Kidney tubule cell (primary cell): Measurements from ENCODE around the gene KMT2B.
"Not testable (repeated sequence)": the region's sequence is repeated elsewhere in the genome, so short reads cannot be mapped to it uniquely, and the experiment has no call there.

Experiments
- DNase-seq: peaks from one replicate; pipeline ENCODE4 v3.0.0-alpha.2; 2018; ENCODE audit warnings: low spot score

KMT2B gene

GRCh38 chr19:35757231-35757748 lies 39.5 kb downstream of the KMT2B start:
- DNase-seq = peak; percentile 67

- peak; percentile 100 for DNase-seq
Measured at GRCh38 chr19:35757749-35758608, 40.2 kb downstream of the KMT2B start, which contains the start of gene PROSER3. PROSER3 (plus strand) TSS chr19:35758176; CDS start chr19:35758216, 40 bp downstream.

- no peak for DNase-seq
Measured at GRCh38 chr19:35759697-35760096, 41.9 kb downstream of the KMT2B start.

DNA sequence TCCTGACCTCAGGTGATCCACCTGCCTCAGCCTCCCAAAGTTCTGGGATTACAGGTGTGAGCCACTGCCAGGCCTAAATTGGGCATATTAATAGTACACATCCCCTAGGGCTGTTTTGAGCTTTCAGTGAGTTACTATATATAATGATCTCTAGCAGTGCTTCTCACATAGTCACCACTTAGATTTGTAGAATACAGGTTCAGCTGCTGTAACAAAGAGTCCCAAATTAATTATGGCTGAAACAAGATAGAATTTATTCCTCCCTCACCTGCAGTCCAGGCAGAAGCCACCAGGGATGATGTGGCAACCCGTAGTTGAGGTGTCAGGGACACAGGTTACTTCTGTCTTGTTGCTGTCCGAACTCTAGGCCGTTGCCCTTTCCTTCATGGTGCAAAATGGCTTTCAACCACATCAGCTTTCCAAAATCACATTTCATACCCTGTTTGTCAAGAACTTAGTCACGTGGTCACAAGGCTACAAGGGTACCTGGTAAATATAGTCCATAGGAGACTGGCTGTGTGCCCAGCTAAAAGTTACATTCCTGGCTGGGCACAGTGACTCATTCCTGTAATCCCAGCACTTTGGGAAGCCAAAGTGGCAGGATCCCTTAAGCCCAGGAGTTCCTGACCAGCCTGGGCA lies 43.0 kb downstream of the KMT2B start:
- DNase-seq = peak; percentile 61

GRCh38 chr19:35764432-35765315 lies 46.9 kb downstream of the KMT2B start:
- DNase-seq = no peak

- DNase-seq = no peak
Measured at GRCh38 chr19:35766571-35767104, 48.8 kb downstream of the KMT2B start.

DNA sequence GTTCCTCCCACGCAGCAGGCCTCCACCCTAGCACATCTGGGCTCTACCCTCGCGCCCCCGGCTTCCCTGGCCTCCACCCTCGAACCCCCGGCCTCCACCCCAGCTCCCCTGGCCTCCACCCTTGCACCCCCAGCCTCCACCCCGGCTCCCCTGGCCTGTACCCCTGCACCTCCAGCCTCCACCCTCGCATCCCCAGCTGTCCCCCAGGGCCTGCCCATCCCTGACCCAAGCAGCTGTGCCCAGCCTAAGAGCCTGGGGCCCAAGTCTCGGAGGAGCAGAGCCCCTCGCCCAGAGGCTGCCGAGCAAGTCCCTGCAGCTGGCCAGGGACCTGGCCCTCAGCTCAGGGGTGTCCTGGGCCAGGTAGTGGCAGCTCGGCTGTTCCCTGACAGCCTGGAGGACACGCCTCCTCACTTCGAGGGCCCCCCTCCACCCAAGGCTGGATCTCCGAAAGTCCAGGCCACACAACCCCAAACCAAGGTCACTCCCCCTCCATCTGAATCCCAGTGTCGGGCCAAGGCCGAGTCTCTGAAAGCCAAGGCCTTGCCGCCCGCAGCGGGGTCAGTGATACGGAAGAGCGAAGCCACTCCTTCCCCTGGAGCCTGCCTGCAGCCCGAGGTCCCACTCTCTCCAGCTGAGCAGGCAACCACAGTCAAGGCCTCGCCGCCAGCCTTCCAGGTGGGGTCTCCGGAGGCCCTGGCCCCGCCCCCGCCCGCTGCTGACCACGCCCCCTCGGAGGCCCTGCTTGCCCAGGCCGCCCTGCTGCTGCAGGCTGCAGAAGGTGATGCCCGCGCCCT lies 49.7 kb downstream of the KMT2B start:
- peak; percentile 76 for DNase-seq

DNA sequence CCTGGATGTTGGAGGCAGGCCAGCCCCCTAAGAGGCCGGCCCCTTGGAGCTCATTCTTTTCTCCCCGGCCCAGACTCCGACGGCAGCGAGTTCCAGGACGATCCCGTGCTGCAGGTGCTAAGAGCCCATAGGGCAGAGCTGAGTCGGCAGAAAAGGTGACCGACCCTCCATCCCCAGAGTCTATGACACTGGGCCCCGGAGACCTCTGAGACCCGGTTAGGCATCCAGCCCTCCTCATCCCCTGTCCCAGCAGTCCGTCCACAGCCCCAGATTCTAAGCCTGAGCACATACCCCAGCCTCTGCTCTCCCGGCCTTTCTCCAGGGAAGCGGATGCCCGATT lies 50.2 kb downstream of the KMT2B start:
- no peak for DNase-seq

DNA sequence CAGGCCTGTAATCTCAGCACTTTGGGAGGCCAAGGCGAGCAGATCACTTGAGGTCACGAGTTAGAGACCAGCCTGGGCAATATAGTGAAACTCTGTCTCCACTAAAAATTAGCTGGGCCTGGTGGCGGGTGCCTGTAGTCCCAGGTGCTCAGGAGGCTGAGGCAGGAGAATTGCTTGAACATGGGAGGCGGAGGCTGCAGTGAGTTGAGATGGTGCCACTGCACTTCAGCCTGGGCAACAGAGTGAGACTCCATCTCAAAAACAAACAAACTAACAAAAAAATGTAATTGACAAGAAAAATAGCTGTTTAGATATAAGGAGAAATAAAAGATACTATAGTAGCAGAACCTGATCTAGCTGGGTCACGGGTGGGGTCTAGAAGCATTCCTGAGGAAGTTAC lies 54.6 kb downstream of the KMT2B start:
- DNase-seq = not testable (repeated sequence)

DNA sequence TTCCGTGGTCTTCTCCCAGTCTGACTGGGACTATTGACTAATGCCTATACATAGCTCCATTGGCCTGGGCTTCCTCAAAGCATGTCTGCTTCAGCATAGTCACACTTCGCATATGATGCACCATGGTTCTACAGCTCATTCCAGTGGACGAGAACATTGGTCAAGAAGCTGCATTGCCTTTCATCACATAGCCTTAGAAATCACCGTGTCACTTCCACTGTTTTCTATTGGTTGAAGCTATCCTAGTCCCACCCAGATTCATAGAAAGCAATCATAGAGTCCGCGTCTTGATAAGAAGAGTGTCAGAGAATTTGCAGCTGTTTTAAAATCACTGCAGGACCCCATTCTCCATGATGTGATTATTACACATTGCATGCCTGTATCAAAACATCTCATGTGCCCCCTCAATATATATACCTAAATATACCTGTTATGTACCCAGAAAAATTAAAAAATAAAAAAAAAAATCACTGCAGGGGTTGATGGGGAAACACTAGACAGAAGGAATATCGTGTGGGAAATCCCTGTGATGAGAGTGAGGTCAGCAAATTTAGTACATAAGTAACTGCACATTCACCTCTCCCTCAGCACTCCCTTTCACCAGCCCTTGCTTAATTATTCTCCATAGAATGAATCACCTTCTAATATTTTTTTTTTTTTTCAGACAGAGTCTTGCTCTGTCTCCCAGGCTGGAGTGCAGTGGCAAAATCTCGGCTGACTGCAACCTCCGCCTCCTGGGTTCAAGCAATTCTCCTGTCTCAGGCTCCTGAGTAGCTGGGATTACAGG lies 55.4 kb downstream of the KMT2B start:
- peak; percentile 89 for DNase-seq

GRCh38 chr19:35774274-35775045 lies 56.7 kb downstream of the KMT2B start:
- DNase-seq = no peak

- no peak for DNase-seq
Measured at GRCh38 chr19:35775046-35775297, 57.2 kb downstream of the KMT2B start.

GRCh38 chr19:35775298-35776101 lies 57.7 kb downstream of the KMT2B start, which contains the start of gene ARHGAP33:
ARHGAP33 (plus strand) TSS chr19:35775564; CDS start chr19:35775659, 95 bp downstream.
- DNase-seq = peak; percentile 96

DNA sequence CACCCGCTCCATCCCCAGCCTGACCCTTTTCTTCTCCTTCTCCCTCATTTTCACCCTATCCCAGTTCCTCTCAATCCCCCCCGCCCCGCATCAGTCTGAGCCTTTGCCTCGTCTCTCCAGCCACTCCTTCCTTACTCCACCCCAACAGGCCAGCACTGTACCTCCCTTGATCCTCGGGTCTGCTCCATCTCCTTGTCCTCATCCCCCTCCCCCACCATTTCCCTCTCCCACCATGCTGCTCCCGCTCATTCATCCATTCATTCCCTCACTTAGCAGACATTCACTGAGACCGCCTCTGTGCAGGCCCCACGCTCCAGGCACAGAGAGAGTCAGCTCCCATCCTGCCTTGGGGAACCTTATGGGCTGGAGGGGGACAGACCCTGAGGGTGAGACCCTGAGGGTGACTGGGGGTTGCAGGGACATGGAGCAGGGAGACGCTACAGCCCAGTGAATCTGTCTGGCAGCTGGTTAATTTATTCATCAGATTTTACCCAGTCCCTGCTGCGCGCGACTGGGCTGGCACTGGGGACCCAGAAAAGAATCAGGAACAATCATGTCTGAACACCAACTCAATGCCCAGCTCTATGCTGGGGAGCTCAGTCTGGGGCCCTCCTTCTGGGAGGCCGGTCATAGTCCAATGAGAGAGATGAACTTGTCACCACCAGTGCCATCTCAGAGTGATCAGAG lies 58.4 kb downstream of the KMT2B start:
- DNase-seq = no peak

DNA sequence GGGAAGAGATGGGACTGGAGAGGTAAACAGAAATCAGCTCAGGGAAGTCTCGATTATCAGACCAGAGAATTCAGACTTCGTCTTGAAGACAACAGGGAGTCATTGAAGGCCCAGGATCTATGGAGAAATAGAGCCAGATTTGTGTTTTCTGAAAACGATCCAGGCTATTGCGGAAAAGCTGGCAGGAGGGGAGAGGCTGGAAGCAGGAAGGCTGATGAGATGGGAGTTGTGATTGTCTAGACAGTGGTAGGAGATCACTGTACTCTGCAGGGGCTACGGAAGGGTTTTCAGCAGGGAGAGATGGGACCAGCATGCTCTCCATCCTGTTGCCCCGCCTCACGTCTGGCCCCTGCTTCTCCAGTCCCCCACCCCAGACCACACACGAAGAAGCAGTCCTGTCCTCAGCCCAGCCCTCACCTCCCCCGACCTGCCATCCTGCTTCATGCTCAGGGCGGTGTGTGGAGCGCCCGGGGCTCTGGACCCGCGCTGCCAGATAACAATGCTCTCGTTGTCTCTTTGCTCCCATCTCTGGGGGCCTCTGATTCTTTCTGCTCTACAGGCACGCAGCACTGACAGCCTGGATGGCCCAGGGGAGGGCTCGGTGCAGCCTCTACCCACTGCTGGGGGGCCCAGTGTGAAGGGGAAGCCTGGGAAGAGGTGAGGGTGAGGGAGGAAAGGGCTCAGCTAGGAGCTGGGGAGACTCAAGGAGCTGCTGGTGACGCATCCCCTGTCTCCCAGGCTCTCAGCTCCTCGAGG lies 59.5 kb downstream of the KMT2B start:
- no peak for DNase-seq

GRCh38 chr19:35777961-35778360 lies 60.2 kb downstream of the KMT2B start:
- no peak for DNase-seq

DNA sequence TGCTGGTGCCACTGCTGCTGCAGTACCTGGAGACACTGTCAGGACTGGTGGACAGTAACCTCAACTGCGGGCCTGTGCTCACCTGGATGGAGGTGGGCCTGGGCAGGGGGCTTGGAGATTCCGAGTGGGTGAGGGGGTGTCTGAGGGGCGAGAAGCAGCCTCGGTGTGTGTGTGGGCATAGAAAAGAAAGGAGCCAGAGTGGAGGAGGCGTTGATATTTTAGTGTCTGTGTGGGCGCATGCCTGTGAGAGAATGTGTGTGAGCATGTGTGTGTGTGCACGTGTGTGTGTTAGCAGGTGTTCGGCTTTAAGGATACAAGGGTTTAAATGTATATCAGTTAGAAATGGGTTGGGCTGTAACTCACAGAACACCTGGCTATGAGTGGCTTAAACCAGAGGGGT lies 61.2 kb downstream of the KMT2B start:
- no peak for DNase-seq

GRCh38 chr19:35780058-35780457 lies 62.3 kb downstream of the KMT2B start:
- DNase-seq = no peak
